Adipose tissue (tissue), 3 donors: ENCODE measurements around the gene BCS1L. TPM values are rescaled to one million over a fixed set of nuclear protein-coding genes. Genes with fewer than 3 reads are reported as not detected.

Source experiments
- H3K27ac ChIP-seq: one replicate; pipeline ENCODE4 v1.5.1; 2013; ENCODE audit warnings: low read depth, low read length
- WGBS, 3 donors: extraction: QIAGEN DNeasy Blood & Tissue Kit; methylation state at CpG; one replicate each; pipeline ENCODE4 v1.1.7; 2013; 5-methylcytosine and 5-hydroxymethylcytosine counted together
- polyA plus RNA-seq, 3 donors: library from polyadenylated mRNA; stranded (reverse); fragments of 200-250 nt; gene quantifications; one replicate each; pipeline ENCODE4 v1.2.3, GENCODE V29; 2013
- donor health status: healthy with polysubstance abuse.
- donor health status: Bipolar disorder and iron deficiency.
- donor health status: healthy.

BCS1L gene
- polyA plus RNA-seq, 3 donors = 20.1 to 39.2 (median 30.0) TPM

DNA sequence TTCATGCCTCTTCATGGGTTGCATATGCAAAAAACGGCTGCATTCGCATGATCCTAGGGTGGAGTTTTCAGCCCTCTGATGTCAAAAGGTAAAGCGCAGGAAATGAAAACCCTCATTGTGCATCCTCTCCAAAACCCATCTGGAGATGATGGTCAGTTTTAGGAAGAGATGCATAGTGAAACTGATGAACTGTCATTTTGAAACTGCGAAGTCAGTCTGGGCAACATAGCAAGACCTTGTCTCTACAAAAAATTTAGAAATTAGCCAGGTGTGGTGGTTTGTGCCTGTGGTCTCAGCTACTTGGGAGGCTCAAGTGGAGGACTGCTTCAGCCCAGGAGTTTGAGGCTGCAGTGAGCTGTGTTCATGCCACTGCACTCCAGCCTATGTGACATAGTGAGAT lies 48.6 kb downstream of the BCS1L start:
- H3K27ac ChIP-seq = no peak overlapping the region
- WGBS, 3 donors = 85 to 96% (median 90%) methylated on average over 4 of the region's 4 CpGs

GRCh38 chr2:218709908-218710307 lies 50.4 kb downstream of the BCS1L start:
- H3K27ac ChIP-seq = no peak overlapping the region
- 77 to 90% (median 83%) methylated on average over 8 of the region's 8 CpGs for WGBS, 3 donors

- 39 to 54% (median 40%) methylated on average over 14 of the region's 14 CpGs for WGBS, 3 donors
- H3K27ac ChIP-seq = no peak overlapping the region
Measured at GRCh38 chr2:218710334-218710686, 50.8 kb downstream of the BCS1L start.

DNA sequence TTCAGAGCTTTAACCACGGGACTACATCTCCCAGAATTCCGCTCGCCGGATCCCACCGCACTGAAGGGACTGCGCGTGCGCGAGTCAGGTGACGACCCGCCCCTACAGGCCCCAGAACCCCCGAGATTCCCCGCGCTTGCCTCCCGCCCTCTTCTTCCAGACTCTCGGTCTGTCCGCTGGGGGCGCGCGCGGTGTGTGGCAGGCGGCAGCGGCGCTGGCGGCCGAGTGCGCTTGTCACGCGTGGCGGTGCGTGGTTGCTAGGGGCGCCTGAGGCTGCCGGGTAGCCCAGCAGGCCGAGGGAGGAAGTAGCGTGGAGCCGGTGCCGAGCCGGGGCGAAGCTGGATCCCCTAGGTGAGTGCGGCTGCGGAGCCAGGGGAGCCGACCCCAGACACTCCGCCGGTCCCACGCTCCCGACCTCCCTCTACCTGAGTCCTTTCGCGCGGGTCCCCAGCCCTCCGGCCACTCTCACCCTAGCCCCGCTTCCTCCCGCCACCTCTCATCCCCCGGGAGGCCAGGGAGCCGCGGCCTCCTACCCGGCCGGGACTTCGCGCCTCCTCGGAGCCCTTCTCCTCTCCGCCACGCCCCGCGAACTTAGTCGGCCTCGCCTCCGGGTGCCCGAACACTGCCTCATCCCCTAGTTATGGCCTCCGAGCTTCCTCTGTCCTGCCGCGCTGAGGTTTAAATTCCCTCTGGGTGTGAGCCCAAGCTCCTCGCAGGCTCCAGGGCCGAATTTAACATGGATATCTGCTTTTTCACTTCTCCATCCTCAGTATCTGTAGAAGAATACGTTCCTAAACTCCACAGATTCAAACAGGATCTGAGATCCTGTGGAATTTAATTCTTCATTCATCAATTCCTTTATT lies 51.4 kb downstream of the BCS1L start, which contains the start of gene TTLL4:
TSS of gene TTLL4 (plus strand) at position 149 of the 863 bp plus-strand sequence. CDS start 26,842 bp downstream, outside the sequence.
- peak within 1 kb of the TSS; percentile 88 for H3K27ac ChIP-seq
- 0 to 1% (median 0%) methylated on average over 62 to 74 of the region's 74 CpGs for WGBS, 3 donors

DNA sequence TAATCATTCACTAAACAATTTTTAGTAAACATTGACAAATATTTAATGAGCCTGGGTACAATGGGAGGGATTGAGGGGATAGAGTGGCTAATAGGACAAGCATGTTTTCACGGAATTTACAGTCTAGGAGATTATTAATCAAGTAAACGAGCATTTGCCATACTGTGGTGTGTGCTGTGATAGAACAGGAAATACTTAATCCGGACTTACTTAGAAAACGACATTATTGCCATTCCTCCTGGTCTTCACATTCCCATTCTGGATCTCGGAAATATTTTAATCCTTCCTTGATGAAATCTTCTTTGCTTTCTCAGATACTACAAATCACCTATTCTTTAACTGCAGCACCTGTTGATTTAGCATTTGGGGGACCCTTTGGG lies 52.1 kb downstream of the BCS1L start:
- H3K27ac ChIP-seq = no peak overlapping the region
- WGBS, 3 donors = 8 to 10% (median 8%) methylated on average over 5 of the region's 5 CpGs

Other genes starting within 250 kb of the BCS1L start
- gene VIL1, start 240.6 kb upstream of the BCS1L start, polyA plus RNA-seq = 1 to 10 TPM in 1 of 3 donors, under 1 TPM in 1, not detected in 1; 0.15 to 9.2 TPM
- gene USP37, start 91.3 kb upstream of the BCS1L start, polyA plus RNA-seq = 1 to 10 TPM; 1.3 to 2.4 (median 2.2) TPM
- 10 to 100 TPM in 2 of 3 donors, 1 to 10 TPM in 1; 9.1 to 19.8 (median 12.9) TPM for gene CNOT9, start 90.8 kb upstream of the BCS1L start, polyA plus RNA-seq
- under 1 TPM; 0.21 to 0.68 (median 0.56) TPM for gene PLCD4, start 51.8 kb upstream of the BCS1L start, polyA plus RNA-seq
- 1 to 10 TPM; 4.3 to 6.9 (median 6.1) TPM for gene ZNF142, start 60 bp upstream of the BCS1L start, polyA plus RNA-seq
- gene RNF25, start 12.3 kb downstream of the BCS1L start, polyA plus RNA-seq = 10 to 100 TPM; 10.3 to 29.2 (median 18.9) TPM
- 10 to 100 TPM; 15.3 to 18.7 (median 17.5) TPM for gene STK36, start 12.4 kb downstream of the BCS1L start, polyA plus RNA-seq
- 1 to 10 TPM; 4.0 to 7.8 (median 7.2) TPM for gene TTLL4, start 51.2 kb downstream of the BCS1L start, polyA plus RNA-seq
- 10 to 100 TPM in 2 of 3 donors, 1 to 10 TPM in 1; 4.8 to 20.8 (median 11.6) TPM for gene CYP27A1, start 122.5 kb downstream of the BCS1L start, polyA plus RNA-seq
- gene PRKAG3, start 172.1 kb downstream of the BCS1L start, polyA plus RNA-seq = under 1 TPM in 1 of 3 donors, not detected in 2; 0.06 TPM
- 1 to 10 TPM in 1 of 3 donors, under 1 TPM in 1, not detected in 1; 0.25 to 1.1 TPM for gene WNT6, start 200.1 kb downstream of the BCS1L start, polyA plus RNA-seq
- under 1 TPM in 1 of 3 donors, not detected in 2; 0.07 TPM for gene WNT10A, start 221.2 kb downstream of the BCS1L start, polyA plus RNA-seq